ES-I3 (cell line): ENCODE measurements around the gene GPA33.

Source experiments
- H3K36me3 ChIP-seq: 2 replicates; pipeline ENCODE4 v1.6.1; 2013; ENCODE audit warnings: mild to moderate bottlenecking, low read length, control low read depth, moderate library complexity; ENCODE audit not compliant: insufficient read depth
- H3K4me1 ChIP-seq: 2 replicates; pipeline ENCODE4 v1.6.1; 2013; ENCODE audit warnings: mild to moderate bottlenecking, control low read depth, low read length; ENCODE audit not compliant: insufficient read depth
- H3K9ac ChIP-seq: 2 replicates; pipeline ENCODE4 v1.6.1; 2013; ENCODE audit warnings: low read depth, mild to moderate bottlenecking, low read length, moderate library complexity
- H3K9me3 ChIP-seq: 2 replicates; pipeline ENCODE4 v1.6.1; 2013; ENCODE audit warnings: mild to moderate bottlenecking, low read length, moderate library complexity; ENCODE audit not compliant: control insufficient read depth, insufficient read depth

Gene GPA33

DNA sequence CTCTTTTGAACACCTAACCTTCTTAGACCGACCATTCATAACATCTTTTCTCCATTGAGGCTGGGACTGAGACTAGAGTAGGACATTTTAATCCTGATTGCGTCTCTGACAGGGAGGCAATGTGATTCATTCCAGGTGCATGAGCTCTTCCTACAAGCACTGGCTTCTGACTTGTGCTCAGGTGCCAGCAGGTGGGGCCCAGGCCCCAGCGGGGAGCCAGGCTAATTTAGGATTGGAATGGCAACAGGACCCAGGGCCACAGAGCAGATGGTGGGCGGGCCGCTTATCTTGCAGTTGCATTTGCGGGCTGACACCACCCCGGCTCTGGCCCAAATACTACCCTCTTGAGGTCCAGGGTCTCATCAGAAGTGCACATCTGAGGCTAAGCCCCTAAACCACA lies 4.1 kb downstream of the GPA33 start:
- no peaks in the 10 kb centered on the region for H3K36me3 ChIP-seq
- no peak overlapping the region for H3K9ac ChIP-seq
- no peaks in the 10 kb centered on the region for H3K9me3 ChIP-seq
- no peaks in the 10 kb centered on the region; the same call in 1 of the 2 replicates for H3K4me1 ChIP-seq

DNA sequence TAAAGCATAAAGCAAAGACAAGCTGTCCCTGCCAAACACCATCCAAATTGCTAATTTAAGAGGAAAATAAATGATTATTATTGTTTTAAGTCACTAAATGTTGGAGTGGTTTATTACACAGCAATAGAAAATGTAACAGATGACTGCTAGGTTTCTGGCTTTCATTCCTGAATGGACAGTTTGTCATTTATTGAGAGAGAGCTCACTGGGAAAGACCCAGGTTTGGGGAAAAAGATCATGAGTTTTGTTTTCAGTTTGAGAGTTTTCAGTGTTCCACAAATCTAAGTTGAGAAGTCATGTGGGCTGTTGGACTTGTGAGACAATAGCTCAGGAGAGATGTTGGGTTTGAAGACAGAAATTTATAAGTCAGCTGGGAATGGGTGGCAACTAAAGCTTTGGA lies 5.4 kb downstream of the GPA33 start:
- H3K4me1 ChIP-seq = no peaks in the 10 kb centered on the region; the same call in 1 of the 2 replicates
- no peaks in the 10 kb centered on the region for H3K9me3 ChIP-seq

DNA sequence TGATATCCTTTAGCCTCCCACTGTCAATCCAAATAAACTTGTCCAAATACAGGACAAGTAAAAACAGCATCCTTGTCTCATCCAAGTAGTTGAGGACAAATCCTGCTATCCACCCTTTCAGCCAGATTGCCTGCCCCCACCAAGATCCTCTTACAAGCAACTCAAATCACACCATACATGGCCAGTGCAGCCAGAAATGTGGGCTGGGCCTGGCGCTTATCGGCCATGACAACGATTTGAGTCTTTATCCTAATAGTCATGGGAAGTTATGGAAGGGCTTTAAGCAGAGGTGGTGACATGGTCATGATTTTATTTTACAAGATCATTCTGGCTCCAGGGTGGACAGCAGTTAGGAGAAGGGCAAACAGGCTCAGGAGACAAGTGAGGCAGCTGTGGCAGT lies 6.3 kb downstream of the GPA33 start:
- H3K9me3 ChIP-seq = no peaks in the 10 kb centered on the region
- no peaks in the 10 kb centered on the region; the same call in 1 of the 2 replicates for H3K4me1 ChIP-seq
- no peaks in the 10 kb centered on the region for H3K36me3 ChIP-seq
- no peak overlapping the region for H3K9ac ChIP-seq

More for the DNA sequence above, 5.4 kb downstream of the GPA33 start:
- H3K36me3 ChIP-seq = no peaks in the 10 kb centered on the region
- no peak overlapping the region for H3K9ac ChIP-seq

DNA sequence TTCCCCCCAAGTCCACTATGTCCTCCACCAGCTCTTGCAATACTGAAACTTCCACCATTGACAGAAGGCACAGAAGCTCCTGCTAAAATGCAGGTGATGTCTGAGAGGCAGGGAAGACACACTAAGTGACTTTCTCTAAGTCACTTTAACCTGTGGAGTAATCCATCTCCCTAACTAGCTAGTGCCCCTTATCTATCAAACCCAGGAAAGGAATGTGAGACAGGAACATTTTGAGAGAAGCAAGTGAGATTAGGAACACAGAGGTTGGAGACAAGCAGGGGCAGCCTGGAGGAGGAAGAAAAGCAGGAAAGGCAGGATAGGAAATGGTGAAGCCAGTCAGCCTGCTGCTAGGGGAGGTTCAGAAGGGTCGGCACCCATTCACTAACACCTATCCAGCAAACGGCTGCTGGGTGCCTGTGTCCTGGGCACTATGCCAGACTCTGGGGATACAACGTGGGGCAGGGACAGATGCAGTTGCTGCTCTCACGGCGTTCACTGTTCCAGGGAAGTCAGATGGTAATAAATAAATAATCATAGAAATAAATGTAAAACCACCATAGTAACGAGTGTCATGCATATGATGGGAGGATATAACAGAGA lies 7.0 kb downstream of the GPA33 start:
- H3K36me3 ChIP-seq = no peaks in the 10 kb centered on the region
- H3K9me3 ChIP-seq = no peaks in the 10 kb centered on the region
- H3K4me1 ChIP-seq = no peaks in the 10 kb centered on the region; the same call in 1 of the 2 replicates
- H3K9ac ChIP-seq = no peak overlapping the region

DNA sequence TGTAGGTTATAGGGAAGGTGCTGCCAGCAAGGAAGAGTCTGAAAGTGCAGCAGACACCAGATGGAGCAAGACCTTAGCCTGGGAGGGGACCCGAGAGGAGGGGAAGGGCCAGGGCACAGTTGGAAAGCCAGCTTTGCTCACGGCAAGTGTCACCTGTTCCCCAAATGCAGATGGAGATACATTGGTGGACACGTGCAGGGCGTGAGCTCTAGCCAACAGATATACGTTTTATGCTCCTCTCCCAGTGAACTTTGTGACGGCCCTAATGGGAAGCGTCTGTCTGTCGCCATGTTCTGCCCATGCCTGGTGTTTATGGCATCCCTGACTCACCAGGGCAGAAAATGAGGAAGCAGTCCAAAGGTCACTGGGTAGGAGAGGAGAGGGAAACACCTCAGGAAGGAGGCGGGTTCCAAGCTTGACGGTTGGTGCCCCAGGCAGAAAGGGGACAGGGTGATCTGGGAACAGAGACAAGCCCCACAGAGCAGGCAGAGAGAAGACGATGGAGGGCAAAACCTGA lies 7.6 kb downstream of the GPA33 start:
- no peaks in the 10 kb centered on the region for H3K36me3 ChIP-seq
- H3K4me1 ChIP-seq = no peaks in the 10 kb centered on the region; the same call in 1 of the 2 replicates
- no peak overlapping the region for H3K9ac ChIP-seq
- H3K9me3 ChIP-seq = no peaks in the 10 kb centered on the region

DNA sequence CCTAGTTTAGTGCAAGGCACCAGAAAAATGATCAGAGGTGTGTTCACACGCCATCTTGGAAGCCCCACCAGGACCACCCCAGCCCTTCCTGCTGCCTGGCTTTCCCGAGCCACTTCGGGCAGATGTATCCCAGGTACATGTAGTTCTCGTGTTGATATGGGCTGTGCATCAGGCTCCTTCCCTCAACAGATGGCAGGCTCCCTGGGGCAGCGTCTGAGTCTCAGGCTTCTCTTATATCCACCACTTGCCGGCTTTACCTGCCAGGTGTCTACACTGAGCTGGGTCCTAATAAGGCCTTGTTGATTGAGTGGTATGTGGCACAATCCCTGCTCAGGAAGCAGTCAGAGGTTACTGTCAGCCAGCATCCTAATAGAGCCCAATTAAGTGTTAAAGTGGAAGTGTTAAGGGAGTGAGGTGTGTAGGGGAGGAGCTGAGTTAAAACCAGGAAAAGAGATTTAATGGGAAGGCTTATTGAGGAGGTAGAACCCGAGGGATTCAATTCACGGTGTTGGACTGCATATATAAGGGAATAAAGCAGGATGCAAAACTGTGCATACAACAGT lies 8.5 kb downstream of the GPA33 start:
- no peak overlapping the region for H3K9ac ChIP-seq
- H3K36me3 ChIP-seq = no peaks in the 10 kb centered on the region
- H3K9me3 ChIP-seq = no peaks in the 10 kb centered on the region
- H3K4me1 ChIP-seq = no peaks in the 10 kb centered on the region; the same call in 1 of the 2 replicates

DNA sequence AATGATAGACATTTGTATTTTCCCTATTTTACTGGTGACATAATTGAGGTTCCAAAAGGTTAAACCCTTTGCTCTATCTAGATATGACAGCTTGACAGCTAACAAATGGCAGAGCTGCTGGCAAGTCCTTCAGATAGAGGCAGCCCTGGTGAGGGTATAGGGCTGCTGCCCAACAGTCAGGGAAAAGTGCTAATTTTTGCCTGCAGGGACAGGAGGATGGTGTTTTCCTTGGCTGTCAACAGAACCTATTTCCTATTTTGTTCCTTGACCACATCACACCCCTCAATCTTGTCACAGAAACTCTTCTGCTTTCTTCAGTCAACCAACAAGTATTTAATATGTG lies 12.3 kb downstream of the GPA33 start:
- H3K4me1 ChIP-seq = no peaks in the 10 kb centered on the region; the same call in 1 of the 2 replicates
- H3K9ac ChIP-seq = no peak overlapping the region
- H3K36me3 ChIP-seq = no peaks in the 10 kb centered on the region
- H3K9me3 ChIP-seq = no peaks in the 10 kb centered on the region

DNA sequence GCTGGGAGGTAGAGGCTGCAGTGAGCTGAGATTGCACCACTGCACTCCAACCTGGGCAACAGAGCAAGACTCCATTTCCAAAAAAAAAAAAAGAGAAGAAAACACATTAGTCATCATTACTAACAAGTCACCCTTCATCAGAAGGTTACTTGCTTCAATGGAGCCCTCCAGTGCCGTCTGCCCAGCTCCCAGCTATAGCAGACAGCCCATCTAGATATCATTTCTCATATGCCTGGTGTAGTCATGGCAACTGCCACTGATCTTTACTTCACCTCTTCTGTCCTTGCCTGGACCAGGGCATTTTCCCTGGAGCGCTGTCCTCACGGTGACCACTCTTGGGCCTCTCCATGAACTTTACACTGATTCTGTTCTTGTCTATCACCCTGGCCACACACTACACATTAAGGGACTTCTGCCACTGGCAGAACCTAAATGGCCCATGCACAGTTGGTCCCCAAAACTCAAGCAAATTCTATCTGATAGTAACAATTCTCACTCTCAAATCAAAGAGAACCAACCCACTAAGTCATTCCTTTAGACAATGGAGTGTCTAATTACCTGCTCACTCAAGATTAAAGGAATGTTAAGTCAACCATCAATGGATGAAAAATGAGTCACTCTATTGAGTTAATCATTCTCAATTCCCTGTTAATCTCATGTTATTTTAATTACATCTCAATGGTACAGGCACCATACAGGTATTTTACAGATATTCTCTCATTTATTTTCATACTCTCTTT lies 12.9 kb downstream of the GPA33 start:
- H3K9ac ChIP-seq = no peak overlapping the region
- H3K9me3 ChIP-seq = no peaks in the 10 kb centered on the region
- H3K4me1 ChIP-seq = no peaks in the 10 kb centered on the region
- no peaks in the 10 kb centered on the region for H3K36me3 ChIP-seq

DNA sequence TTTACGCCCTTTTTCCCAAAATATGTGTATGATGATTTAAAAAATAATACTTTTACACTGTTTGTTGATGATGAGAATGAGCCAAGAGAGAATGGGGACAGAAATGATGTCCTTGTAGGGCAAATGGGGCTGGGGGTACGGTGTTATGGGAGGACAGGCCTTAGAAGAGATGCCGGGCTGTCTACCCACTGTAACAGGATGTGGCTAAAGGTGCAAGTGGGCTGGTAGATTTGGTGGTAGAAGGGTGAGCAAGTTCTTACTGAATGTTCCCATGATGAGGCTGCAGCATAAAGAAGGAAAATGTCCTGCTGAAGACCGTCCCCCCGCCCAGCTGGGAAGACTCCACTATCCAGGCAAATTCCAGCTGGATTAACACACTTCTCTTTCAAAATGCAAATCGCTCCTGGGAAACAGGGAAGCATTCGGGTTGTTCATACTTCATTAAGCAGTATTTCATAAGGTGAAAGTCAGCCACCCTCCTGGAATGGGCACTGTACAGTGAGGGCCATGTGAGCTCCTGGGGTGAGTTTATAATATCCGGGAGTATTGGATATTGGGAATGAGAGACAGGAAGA lies 14.0 kb downstream of the GPA33 start:
- Histone ChIP-seq H3K9ac (no peak overlapping the region), H3K36me3 (no peaks in the 10 kb centered on the region), H3K9me3 (no peaks in the 10 kb centered on the region), H3K4me1 (no peaks in the 10 kb centered on the region)

DNA sequence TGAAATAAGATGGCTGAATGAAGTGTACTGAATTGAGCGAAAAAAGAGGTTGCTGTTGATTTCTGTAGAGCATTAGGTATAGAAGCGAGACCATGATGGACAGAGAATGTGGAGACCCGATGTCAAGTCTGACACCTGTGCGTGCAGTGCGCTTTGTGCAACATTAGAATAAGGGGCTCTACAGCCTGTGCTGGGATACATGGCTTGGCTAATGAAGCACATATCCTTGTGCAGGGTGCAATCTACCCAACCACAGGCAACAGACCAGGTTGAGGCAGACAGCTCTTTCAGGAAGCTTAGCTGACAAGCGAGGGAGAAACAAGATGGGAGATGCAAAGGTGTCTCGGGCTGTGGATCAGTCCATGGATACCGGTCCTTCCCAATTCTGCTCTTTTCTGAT lies 18.9 kb downstream of the GPA33 start:
- H3K4me1 ChIP-seq = no peaks in the 10 kb centered on the region
- H3K36me3 ChIP-seq = no peaks in the 10 kb centered on the region
- no peak overlapping the region for H3K9ac ChIP-seq
- no peaks in the 10 kb centered on the region for H3K9me3 ChIP-seq

DNA sequence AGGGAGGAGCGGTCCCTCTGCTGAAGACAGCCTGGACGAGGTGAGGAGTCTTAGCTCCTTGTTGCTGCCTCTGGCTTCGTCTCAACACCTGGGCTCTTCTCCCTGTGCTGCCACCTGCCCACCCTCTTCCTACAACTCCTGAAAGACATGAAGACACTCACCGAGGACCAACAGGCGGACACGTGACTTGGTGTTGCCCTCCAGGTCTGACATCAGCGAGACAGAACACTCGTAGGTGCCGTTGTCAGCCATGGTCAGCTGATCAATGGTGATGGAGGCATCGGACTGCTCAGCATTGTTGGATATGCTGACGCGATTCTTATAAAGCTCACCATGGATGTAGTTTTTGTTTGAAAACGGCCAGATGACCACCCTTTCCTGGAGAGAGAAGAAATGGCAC lies 21.4 kb downstream of the GPA33 start:
- H3K4me1 ChIP-seq = no peaks in the 10 kb centered on the region; the same call in 1 of the 2 replicates
- no peaks in the 10 kb centered on the region for H3K36me3 ChIP-seq
- H3K9me3 ChIP-seq = no peaks in the 10 kb centered on the region
- no peak overlapping the region for H3K9ac ChIP-seq

DNA sequence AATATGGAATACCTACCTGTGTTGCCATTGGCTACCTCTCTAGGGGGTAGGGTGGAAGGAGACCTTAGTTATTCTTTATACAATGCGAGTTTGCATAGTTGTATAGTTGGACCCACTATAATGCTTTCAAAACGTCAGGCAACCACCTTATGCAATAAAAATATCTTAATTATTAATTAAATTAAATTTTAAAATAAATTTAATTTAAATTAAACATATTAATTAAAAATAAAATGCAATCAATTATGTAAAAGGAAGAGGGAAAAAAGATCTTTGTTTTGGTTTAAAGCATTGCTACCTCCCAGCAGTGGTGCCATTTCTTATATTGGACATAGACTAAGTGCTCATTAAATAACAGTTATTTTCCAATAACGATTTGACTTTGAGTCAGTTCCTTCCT lies 22.3 kb downstream of the GPA33 start:
- Histone ChIP-seq H3K9me3 (no peaks in the 10 kb centered on the region), H3K36me3 (no peaks in the 10 kb centered on the region), H3K9ac (no peak overlapping the region), H3K4me1 (no peaks in the 10 kb centered on the region; the same call in 1 of the 2 replicates)

DNA sequence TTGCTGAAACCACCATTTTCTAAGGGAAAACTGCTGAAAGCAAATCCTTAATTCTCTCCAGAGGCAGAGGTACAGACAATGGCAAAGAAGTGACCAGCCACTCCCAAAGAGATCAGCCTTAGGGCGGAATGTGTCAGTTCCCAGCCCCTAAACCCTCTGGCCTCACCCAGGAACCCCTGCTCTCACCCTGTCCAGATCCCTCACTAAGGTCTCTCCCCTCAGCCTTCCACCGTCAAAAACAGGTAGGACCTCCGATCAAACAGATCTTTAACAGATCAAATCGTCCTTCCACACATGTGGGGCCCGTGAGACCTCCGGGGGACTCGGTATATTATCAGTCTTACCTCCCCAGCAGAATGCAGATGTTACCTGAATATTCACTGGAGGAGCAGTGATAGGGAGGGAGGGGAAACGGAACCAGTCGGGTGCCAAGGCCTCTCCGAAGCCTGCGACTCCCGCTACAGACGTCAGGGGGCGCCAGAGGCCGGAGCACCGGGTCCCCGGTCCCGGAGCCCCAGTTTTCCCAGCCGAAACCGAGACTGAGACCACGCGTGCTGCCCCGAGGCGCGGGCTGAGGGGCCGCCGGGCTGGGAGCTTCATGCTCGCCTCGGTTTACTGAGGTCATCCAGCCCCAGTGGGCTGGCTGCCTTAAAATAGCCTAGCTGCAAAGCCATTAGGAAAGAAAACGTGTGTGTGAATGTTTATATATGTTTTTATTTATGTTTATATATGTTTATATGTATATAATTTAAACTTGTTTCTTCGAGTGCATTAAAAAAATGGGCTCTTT lies 23.6 kb downstream of the GPA33 start:
- no peaks in the 10 kb centered on the region for H3K36me3 ChIP-seq
- H3K4me1 ChIP-seq = no peaks in the 10 kb centered on the region; the same call in 1 of the 2 replicates
- H3K9ac ChIP-seq = peak overlapping the region; percentile 35; the same call in 1 of the 2 replicates
- no peaks in the 10 kb centered on the region for H3K9me3 ChIP-seq

DNA sequence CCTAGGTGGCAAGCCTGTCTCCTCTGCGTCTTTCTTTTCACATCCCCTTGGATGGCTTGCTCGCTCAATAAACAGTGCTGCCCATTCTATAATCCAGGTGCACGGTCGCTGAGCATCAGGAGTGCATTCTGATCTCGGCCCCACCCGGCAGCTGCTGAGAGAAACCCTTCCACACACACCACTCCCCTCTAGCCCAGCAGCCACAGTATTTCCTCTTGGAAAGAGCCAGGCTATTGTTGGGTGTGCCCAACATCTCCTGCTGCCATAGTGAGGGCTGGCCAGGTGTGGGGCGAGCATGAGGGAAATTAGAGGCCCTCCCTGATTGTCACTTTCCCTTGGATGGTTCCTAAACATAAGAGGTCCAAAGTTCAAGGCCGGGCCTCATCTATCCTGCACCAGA lies 24.7 kb downstream of the GPA33 start:
- Histone ChIP-seq H3K4me1 (no peaks in the 10 kb centered on the region; the same call in 1 of the 2 replicates), H3K9ac (no peak overlapping the region), H3K36me3 (no peaks in the 10 kb centered on the region), H3K9me3 (no peaks in the 10 kb centered on the region)
